ENCODE measurements around the gene TSPAN14. TPM values are rescaled to one million over a fixed set of nuclear protein-coding genes. Genes with fewer than 3 reads are reported as not detected.

Gene TSPAN14
- total RNA-seq, 1 experiment from 2014 or later, result 46.8 TPM

DNA sequence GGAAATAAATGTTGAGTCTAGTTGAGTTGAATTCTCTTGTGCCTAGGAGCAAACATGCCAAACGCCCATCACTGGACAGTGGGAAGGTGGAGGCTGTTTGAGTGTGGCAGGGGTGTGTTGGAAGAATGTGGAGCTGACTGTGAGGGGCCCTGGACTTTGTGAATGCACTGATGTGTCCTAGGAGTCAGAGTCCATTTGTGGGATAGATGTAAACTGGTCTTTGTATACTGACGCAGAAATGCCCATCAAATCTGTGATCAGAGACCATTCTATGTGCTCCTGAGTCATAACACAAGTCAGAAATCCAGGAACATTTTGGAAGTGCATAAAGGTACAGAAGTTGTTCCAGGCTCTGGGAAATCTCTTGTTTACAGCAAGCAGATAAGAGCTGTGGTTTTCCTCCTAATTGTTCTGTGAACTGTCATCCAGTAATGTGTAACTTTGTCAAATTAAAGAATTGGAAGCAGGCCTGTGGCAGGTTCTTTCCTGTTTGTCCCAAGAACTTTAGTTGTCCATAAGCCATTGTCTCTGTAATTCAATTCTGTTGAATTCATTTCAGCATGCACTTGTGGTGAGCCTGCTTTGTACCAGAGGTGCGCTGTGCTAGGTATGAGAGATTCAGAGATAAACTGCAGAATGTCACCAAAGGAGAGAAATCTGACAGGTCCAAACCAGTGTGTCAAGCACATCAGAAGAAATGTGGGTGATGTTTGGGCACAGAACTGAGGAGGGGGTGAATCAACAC, 38.2 kb upstream of the TSPAN14 start:
- Histone ChIP-seq H3K4ac (ENCODE audit: low read depth, low read length) (no peak overlapping the region), H3K4me2 (ENCODE audit: insufficient read depth, insufficient read length, low read length) (no peak overlapping the region), H4K8ac (replicated peaks; ENCODE audit: insufficient read length, low read depth, low read length) (no peak overlapping the region), H3K27me3 (ENCODE audit: insufficient read depth, low read length) (no peaks in the 10 kb centered on the region; the same call in 1 of the 2 replicates), H3K14ac (ENCODE audit: insufficient read depth, low read length) (no peak overlapping the region), H4K5ac (ENCODE audit: insufficient read length, low read depth, low read length) (no peak overlapping the region), H2AFZ (ENCODE audit: low read length) (no peak overlapping the region), H3T11ph (ENCODE audit: low read length) (no peak overlapping the region), H2BK5ac (ENCODE audit: insufficient read length, low read length) (no peak overlapping the region), H3K79me1 (ENCODE audit: insufficient read depth, low read depth, low read length, poor library complexity, severe bottlenecking) (no peaks in the 10 kb centered on the region), H2BK15ac (ENCODE audit: low read depth, low read length) (no peak overlapping the region), H2BK20ac (ENCODE audit: low read depth, low read length, poor library complexity, severe bottlenecking) (no peak overlapping the region), H2BK120ac (ENCODE audit: low read depth, low read length, poor library complexity, severe bottlenecking) (no peak overlapping the region), H3K79me2 (ENCODE audit: insufficient read depth, low read length) (peaks cover 7% of the 10 kb centered on the region; the same call in 1 of the 2 replicates), H2AK5ac (ENCODE audit: insufficient read length, low read length) (no peak overlapping the region), H4K20me1 (ENCODE audit: control insufficient read depth, insufficient read depth, insufficient read length) (no peaks in the 10 kb centered on the region), H3K9ac (ENCODE audit: extremely low read depth, insufficient read length, low read length) (no peak overlapping the region), H4K91ac (ENCODE audit: insufficient read length, low read depth, low read length) (no peak overlapping the region), H3K9me3 (ENCODE audit: control insufficient read depth, low read depth, low read length) (no peaks in the 10 kb centered on the region), H3K56ac (ENCODE audit: insufficient read length, low read depth, low read length) (no peak overlapping the region), H3K27ac (ENCODE audit: insufficient read length, low read depth, low read length) (no peak overlapping the region), H3K4me1 (ENCODE audit: insufficient read depth, low read length) (no peaks in the 10 kb centered on the region; the same call in 1 of the 2 replicates), H3K18ac (ENCODE audit: insufficient read length, low read depth, low read length) (no peak overlapping the region), H2BK12ac (ENCODE audit: insufficient read length, low read depth, low read length) (no peak overlapping the region), H3K23ac (ENCODE audit: insufficient read length, low read depth, low read length) (no peak overlapping the region), H3K23me2 (ENCODE audit: insufficient read length, low read depth, low read length, poor library complexity, severe bottlenecking) (no peaks in the 10 kb centered on the region)
- Mint-ChIP-seq H3K27me3 (ENCODE audit: low read depth) (peaks cover 18% of the 10 kb centered on the region), H3K4me3 (peak overlapping the region in 1 of 2 experiments; percentile 66; a peak in 1 of 5 replicates), H3K4me1 (peaks cover 62 to 76% of the 10 kb centered on the region in 2 experiments), H3K9me3 (no peaks in the 10 kb centered on the region), H3K27ac (no peak overlapping the region), H3K36me3 (ENCODE audit: insufficient read depth in 1 of 3, low read depth in 3 of 3) (peaks cover 1 to 15% (median 3%) of the 10 kb centered on the region in 3 experiments; a peak in 5 of 7 replicates)
- no CpG with 5 or more reads among the region's 3 CpGs for WGBS (ENCODE audit: extremely low coverage, insufficient read length, low lambda C conversion rate)
- TF ChIP-seq, protein P1, sequence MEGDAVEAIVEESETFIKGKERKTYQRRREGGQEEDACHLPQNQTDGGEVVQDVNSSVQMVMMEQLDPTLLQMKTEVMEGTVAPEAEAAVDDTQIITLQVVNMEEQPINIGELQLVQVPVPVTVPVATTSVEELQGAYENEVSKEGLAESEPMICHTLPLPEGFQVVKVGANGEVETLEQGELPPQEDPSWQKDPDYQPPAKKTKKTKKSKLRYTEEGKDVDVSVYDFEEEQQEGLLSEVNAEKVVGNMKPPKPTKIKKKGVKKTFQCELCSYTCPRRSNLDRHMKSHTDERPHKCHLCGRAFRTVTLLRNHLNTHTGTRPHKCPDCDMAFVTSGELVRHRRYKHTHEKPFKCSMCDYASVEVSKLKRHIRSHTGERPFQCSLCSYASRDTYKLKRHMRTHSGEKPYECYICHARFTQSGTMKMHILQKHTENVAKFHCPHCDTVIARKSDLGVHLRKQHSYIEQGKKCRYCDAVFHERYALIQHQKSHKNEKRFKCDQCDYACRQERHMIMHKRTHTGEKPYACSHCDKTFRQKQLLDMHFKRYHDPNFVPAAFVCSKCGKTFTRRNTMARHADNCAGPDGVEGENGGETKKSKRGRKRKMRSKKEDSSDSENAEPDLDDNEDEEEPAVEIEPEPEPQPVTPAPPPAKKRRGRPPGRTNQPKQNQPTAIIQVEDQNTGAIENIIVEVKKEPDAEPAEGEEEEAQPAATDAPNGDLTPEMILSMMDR (conservative IDR thresholded peaks at IDR 0.05), result no peak
- DNase-seq, result no peak
